Measurements from ENCODE around the gene PRDM13. TPM values are rescaled to one million over a fixed set of nuclear protein-coding genes. Genes with fewer than 3 reads are reported as not detected.
"Not testable (repeated sequence)": the region's sequence is repeated elsewhere in the genome, so short reads cannot be mapped to it uniquely, and the experiment has no call there.

PRDM13 gene
- polyA plus RNA-seq, 1 experiment = not detected

DNA sequence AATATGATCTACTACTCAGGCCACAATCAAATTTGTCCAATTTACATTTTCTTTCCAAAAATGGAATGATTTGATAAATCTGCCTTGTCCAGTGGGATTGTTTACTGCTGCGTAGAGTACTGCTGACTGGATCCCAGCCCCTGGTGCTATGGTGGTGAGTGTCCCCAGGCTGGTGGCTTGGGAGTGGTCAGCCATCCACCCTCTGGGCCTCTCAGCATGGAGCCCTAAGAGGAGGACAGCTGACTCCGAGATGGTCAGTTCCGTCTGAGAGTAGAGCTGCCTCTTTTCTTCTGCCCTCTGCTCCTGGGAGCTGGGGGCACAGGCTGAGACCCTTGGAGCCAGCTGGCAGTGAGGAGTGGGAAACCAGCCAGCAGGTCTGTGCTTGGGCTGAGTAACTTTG, 22.7 kb downstream of the PRDM13 start:
- no peak for DNase-seq (ENCODE audit: low read depth, low spot score)
- no peak overlapping the region for H3K4me3 ChIP-seq (ENCODE audit: low read depth, low read length)
- CTCF ChIA-PET = no interaction called here
- TF ChIP-seq, protein P1, sequence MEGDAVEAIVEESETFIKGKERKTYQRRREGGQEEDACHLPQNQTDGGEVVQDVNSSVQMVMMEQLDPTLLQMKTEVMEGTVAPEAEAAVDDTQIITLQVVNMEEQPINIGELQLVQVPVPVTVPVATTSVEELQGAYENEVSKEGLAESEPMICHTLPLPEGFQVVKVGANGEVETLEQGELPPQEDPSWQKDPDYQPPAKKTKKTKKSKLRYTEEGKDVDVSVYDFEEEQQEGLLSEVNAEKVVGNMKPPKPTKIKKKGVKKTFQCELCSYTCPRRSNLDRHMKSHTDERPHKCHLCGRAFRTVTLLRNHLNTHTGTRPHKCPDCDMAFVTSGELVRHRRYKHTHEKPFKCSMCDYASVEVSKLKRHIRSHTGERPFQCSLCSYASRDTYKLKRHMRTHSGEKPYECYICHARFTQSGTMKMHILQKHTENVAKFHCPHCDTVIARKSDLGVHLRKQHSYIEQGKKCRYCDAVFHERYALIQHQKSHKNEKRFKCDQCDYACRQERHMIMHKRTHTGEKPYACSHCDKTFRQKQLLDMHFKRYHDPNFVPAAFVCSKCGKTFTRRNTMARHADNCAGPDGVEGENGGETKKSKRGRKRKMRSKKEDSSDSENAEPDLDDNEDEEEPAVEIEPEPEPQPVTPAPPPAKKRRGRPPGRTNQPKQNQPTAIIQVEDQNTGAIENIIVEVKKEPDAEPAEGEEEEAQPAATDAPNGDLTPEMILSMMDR (IDR thresholded peaks at IDR 0.05; ENCODE audit: low read depth, low read length) = no peak
- POLR2A ChIA-PET = no interaction called here
- H3K9me3 ChIP-seq (ENCODE audit: control insufficient read depth, insufficient read depth, low read length) = no peaks in the 10 kb centered on the region
- no peaks in the 10 kb centered on the region for H3K27me3 ChIP-seq (ENCODE audit: control insufficient read depth, insufficient read depth, low read length)
- H3K27ac ChIP-seq (ENCODE audit: low read depth, low read length) = no peak overlapping the region

DNA sequence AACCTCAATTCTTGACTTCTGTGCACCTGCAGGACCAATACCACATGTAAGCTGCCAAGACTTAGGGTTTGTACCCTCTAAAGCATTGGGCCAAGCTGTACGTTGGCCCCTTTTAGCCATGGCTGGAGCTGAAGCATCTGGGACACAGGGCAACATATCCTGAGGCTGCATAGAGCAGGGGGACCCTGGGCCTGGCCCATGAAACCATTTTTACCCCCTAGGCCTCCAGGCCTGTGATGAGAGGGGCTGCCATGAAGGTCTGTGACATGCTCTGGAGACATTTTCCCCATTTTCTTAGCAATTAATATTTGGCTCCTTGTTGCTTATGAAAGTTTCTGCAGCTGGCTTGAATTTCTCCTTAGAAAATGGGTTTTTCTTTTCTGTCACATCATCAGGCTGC, 31.0 kb downstream of the PRDM13 start:
- CTCF ChIA-PET = no interaction called here
- DNase-seq (ENCODE audit: low read depth, low spot score) = no peak
- POLR2A ChIA-PET = no interaction called here
- TF ChIP-seq, protein P1 (IDR thresholded peaks at IDR 0.05; ENCODE audit: low read depth, low read length) = no peak
- H3K27ac ChIP-seq (ENCODE audit: low read depth, low read length) = no peak overlapping the region
- H3K27me3 ChIP-seq (ENCODE audit: control insufficient read depth, insufficient read depth, low read length) = no peaks in the 10 kb centered on the region
- H3K4me3 ChIP-seq (ENCODE audit: low read depth, low read length) = no peak overlapping the region
- H3K9me3 ChIP-seq (ENCODE audit: control insufficient read depth, insufficient read depth, low read length) = peaks cover 3% of the 10 kb centered on the region; the same call in 1 of the 2 replicates

DNA sequence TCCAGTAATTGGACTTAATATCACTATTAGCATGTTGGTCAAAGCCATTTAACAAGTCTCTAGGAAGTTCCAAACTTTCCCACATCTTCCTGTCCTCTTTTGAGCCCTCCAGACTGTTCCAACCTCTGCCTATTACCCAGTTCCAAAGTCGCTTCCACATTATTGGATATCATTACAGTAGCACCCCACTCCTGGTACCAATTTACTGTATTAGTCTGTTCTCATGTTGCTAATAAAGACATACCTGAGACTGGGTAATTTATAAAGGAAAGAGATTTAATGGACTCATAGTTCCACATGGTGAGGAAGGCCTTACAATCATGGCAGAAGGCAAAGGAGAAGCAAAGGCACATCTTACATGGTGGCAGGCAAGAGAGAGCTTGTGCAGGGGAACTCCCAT, 31.7 kb downstream of the PRDM13 start:
- POLR2A ChIA-PET; DNase-seq (ENCODE audit: low read depth, low spot score); H3K4me3 ChIP-seq (ENCODE audit: low read depth, low read length); H3K9me3 ChIP-seq (ENCODE audit: control insufficient read depth, insufficient read depth, low read length); H3K27ac ChIP-seq (ENCODE audit: low read depth, low read length); CTCF ChIA-PET; H3K27me3 ChIP-seq (ENCODE audit: control insufficient read depth, insufficient read depth, low read length): not testable (repeated sequence)

DNA sequence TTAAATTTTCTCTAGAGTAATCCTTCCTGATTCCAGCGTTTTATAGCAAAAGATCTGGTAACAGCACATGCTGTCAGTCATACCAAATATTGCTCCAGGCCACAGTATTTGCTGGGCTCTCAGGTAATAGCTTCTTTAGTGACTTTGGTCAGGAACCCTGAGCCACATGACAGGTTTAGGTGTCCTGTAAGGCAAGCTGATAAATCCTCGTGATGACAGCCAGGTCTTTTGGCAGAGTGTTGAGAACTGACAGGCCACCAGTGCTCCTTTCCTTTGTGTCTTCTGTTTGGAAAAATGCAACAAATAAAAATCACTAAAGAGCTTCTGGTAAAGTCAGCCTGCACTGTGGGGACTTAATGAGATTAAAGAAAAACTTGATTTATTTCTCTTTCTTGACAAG, 34.6 kb downstream of the PRDM13 start:
- POLR2A ChIA-PET = no interaction called here
- CTCF ChIA-PET = no interaction called here
- TF ChIP-seq, protein P1 (IDR thresholded peaks at IDR 0.05; ENCODE audit: low read depth, low read length) = no peak
- Histone ChIP-seq H3K27ac (ENCODE audit: low read depth, low read length) (no peak overlapping the region), H3K9me3 (ENCODE audit: control insufficient read depth, insufficient read depth, low read length) (peaks cover 3% of the 10 kb centered on the region; the same call in 1 of the 2 replicates), H3K4me3 (ENCODE audit: low read depth, low read length) (no peak overlapping the region), H3K27me3 (ENCODE audit: control insufficient read depth, insufficient read depth, low read length) (no peaks in the 10 kb centered on the region)
- no peak for DNase-seq (ENCODE audit: low read depth, low spot score)

DNA sequence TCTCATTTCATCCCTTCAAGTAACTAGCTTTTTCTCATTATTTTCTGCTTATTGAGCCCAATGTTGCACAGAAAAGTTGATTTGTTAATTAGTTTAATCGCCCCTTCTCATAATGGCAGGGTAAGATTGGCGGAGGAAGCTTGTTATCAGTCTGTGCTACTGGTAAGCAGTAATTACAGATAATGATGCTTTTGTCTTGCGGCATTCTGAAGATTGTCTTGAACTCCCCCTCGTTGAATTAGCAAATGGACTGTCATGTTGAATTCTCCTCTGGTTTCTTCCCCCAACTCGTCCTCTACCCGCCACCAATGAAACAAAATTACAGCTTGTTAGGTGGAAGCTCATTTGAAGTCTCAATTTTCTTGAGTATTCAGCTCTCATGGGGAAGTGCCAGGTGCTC, 39.4 kb downstream of the PRDM13 start:
- POLR2A ChIA-PET = no interaction called here
- TF ChIP-seq, protein P1 (IDR thresholded peaks at IDR 0.05; ENCODE audit: low read depth, low read length) = no peak
- no peaks in the 10 kb centered on the region for H3K27me3 ChIP-seq (ENCODE audit: control insufficient read depth, insufficient read depth, low read length)
- no peak for DNase-seq (ENCODE audit: low read depth, low spot score)
- H3K9me3 ChIP-seq (ENCODE audit: control insufficient read depth, insufficient read depth, low read length) = no peaks in the 10 kb centered on the region
- no peak overlapping the region for H3K4me3 ChIP-seq (ENCODE audit: low read depth, low read length)
- CTCF ChIA-PET = no interaction called here
- H3K27ac ChIP-seq (ENCODE audit: low read depth, low read length) = no peak overlapping the region

DNA sequence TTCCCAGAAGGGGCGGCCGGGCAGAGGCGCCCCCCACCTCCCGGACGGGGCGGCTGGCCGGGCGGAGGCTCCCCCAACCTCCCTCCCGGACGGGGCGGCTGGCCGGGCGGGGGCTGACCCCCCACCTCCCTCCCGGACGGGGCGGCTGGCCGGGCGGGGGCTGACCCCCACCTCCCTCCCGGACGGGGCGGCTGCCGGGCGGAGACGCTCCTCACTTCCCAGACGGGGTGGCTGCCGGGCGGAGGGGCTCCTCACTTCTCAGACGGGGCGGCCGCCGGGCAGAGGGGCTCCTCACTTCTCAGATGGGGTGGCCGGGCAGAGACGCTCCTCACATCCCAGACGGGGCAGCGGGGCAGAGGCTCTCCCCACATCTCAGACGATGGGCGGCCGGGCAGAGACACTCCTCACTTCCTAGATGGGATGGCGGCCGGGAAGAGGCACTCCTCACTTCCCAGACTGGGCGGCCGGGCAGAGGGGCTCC, 43.5 kb downstream of the PRDM13 start:
- H3K4me3 ChIP-seq (ENCODE audit: low read depth, low read length); CTCF ChIA-PET; H3K27ac ChIP-seq (ENCODE audit: low read depth, low read length); POLR2A ChIA-PET; H3K27me3 ChIP-seq (ENCODE audit: control insufficient read depth, insufficient read depth, low read length); H3K9me3 ChIP-seq (ENCODE audit: control insufficient read depth, insufficient read depth, low read length); DNase-seq (ENCODE audit: low read depth, low spot score): not testable (repeated sequence)

Data from AG04450 (cell line).